Transverse colon (tissue), 3 donors: ENCODE data around the gene SEMA4A.
A peak's percentile ranks its signal among the peaks of the same experiment; 100 is the strongest.

ENCODE experiments used
- EP300 ChIP-seq: sonication (generic); formaldehyde crosslinking; IDR thresholded peaks from one replicate; pipeline ENCODE4 v1.6.1; 2017; ENCODE audit warnings: antibody characterized with exemption, low read depth
- POLR2A ChIP-seq: fragments of 450-650 bp; IDR thresholded peaks from one replicate; pipeline ENCODE4 v1.6.1; 2016; ENCODE audit warnings: antibody characterized with exemption, mild to moderate bottlenecking, moderate library complexity
- TF ChIP-seq, protein P1 (sequence below), 5 experiments: fragments of 200-600 bp in 3 of 5; fragments of 450-650 bp in 2 of 5; sonication (generic) in 3 of 5; IDR thresholded peaks; 1 replicate in 2 of 5; 2 replicates in 3 of 5; pipeline ENCODE4 v1.5.1; 2016 to 2017; ENCODE audit warnings: antibody characterized with exemption in 5 of 5, inconsistent platforms in 3 of 5, mild to moderate bottlenecking in 2 of 5, moderate library complexity in 1 of 5

DNA sequence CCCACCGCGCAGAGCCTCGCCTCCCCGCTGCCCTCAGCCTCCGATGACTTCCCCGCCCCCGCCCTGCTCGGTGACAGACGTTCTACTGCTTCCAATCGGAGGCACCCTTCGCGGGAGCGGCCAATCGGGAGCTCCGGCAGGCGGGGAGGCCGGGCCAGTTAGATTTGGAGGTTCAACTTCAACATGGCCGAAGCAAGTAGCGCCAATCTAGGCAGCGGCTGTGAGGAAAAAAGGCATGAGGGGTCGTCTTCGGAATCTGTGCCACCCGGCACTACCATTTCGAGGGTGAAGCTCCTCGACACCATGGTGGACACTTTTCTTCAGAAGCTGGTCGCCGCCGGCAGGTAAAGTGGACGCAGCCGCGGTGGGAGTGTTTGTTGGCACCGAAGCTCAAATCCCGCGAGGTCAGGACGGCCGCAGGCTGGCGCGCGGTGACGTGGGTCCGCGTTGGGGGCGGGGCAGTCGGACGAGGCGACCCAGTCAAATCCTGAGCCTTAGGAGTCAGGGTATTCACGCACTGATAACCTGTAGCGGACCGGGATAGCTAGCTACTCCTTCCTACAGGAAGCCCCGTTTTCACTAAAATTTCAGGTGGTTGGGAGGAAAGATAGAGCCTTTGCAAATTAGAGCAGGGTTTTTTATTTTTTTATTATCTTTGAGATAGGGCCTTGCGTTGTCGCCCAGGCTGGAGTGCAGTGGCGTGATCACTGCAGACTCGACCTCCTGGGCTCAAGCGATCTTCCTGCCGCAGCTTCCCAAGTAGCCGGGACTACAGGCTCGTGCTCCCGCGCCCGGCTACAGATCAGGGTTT, 59.7 kb downstream of the SEMA4A start, which contains the start of gene PMF1:
- TF ChIP-seq, protein P1, sequence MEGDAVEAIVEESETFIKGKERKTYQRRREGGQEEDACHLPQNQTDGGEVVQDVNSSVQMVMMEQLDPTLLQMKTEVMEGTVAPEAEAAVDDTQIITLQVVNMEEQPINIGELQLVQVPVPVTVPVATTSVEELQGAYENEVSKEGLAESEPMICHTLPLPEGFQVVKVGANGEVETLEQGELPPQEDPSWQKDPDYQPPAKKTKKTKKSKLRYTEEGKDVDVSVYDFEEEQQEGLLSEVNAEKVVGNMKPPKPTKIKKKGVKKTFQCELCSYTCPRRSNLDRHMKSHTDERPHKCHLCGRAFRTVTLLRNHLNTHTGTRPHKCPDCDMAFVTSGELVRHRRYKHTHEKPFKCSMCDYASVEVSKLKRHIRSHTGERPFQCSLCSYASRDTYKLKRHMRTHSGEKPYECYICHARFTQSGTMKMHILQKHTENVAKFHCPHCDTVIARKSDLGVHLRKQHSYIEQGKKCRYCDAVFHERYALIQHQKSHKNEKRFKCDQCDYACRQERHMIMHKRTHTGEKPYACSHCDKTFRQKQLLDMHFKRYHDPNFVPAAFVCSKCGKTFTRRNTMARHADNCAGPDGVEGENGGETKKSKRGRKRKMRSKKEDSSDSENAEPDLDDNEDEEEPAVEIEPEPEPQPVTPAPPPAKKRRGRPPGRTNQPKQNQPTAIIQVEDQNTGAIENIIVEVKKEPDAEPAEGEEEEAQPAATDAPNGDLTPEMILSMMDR (IDR thresholded peaks at IDR 0.05): no peak
- TF ChIP-seq POLR2A: peak; percentile 77
- peak; percentile 29 for TF ChIP-seq EP300
